Vagina (tissue), 2 donors: ENCODE measurements around the gene ECE1.

Source experiments
- POLR2A ChIP-seq, 2 donors: fragments of 450-650 bp; IDR thresholded peaks; one replicate each; pipeline ENCODE4 v1.6.1; 2017; ENCODE audit warnings: antibody characterized with exemption in 2 of 2, mild to moderate bottlenecking in 2 of 2, moderate library complexity in 2 of 2
- POLR2AphosphoS5 ChIP-seq, 2 donors: sonication (generic); formaldehyde crosslinking; IDR thresholded peaks; one replicate each; pipeline ENCODE4 v1.9.0; 2017; ENCODE audit warnings: antibody characterized with exemption in 2 of 2, mild to moderate bottlenecking in 2 of 2, low read depth in 1 of 2; ENCODE audit not compliant: insufficient read depth in 1 of 2
- TF ChIP-seq, protein P1 (sequence below), 3 experiments: fragments of 450-650 bp in 2 of 3; fragments of 200-600 bp in 1 of 3; sonication (generic) in 1 of 3; IDR thresholded peaks; one replicate each; pipeline ENCODE4 v1.5.1; 2017 to 2019; ENCODE audit warnings: antibody characterized with exemption in 3 of 3, mild to moderate bottlenecking in 2 of 3, moderate library complexity in 2 of 3

- TF ChIP-seq, protein P1, sequence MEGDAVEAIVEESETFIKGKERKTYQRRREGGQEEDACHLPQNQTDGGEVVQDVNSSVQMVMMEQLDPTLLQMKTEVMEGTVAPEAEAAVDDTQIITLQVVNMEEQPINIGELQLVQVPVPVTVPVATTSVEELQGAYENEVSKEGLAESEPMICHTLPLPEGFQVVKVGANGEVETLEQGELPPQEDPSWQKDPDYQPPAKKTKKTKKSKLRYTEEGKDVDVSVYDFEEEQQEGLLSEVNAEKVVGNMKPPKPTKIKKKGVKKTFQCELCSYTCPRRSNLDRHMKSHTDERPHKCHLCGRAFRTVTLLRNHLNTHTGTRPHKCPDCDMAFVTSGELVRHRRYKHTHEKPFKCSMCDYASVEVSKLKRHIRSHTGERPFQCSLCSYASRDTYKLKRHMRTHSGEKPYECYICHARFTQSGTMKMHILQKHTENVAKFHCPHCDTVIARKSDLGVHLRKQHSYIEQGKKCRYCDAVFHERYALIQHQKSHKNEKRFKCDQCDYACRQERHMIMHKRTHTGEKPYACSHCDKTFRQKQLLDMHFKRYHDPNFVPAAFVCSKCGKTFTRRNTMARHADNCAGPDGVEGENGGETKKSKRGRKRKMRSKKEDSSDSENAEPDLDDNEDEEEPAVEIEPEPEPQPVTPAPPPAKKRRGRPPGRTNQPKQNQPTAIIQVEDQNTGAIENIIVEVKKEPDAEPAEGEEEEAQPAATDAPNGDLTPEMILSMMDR (IDR thresholded peaks at IDR 0.05), result no peak
- TF ChIP-seq POLR2AphosphoS5 (IDR thresholded peaks at IDR 0.05; ENCODE audit: insufficient read depth in 1 of 2, low read depth in 1 of 2) (no peak), POLR2A (IDR thresholded peaks at IDR 0.05) (no peak)
These were observed 100.3 kb downstream of the ECE1 start for GRCh38 chr1:21189906-21190500.
